Mesendoderm (in vitro differentiated cells): Measurements from ENCODE around the gene MYO1C.
A peak's percentile ranks its signal among the peaks of the same experiment; 100 is the strongest.

Experiments
- DNase-seq: peaks from one replicate; pipeline ENCODE4 v3.0.0; 2013
- H2AK5ac ChIP-seq: 2 replicates; pipeline ENCODE4 v1.6.1; 2013; ENCODE audit warnings: low read length, inconsistent platforms
- H2BK120ac ChIP-seq: 2 replicates; pipeline ENCODE4 v1.6.1; 2013; ENCODE audit warnings: low read depth, mild to moderate bottlenecking, low read length, moderate library complexity, mixed read lengths
- H2BK15ac ChIP-seq: replicated peaks from 2 replicates; pipeline ENCODE4 v1.6.1; 2013; ENCODE audit warnings: low read depth, mild to moderate bottlenecking, moderate library complexity
- H2BK5ac ChIP-seq: 2 replicates; pipeline ENCODE4 v1.6.1; 2013; ENCODE audit warnings: low read length, inconsistent platforms
- H3K18ac ChIP-seq: 2 replicates; pipeline ENCODE4 v1.6.1; 2013; ENCODE audit warnings: mild to moderate bottlenecking, low read length, mixed read lengths
- H3K23ac ChIP-seq: one replicate; pipeline ENCODE4 v1.6.1; 2013; ENCODE audit warnings: low read length
- H3K27ac ChIP-seq: 2 replicates; pipeline ENCODE4 v1.5.1; 2013; ENCODE audit warnings: low read depth, mild to moderate bottlenecking, inconsistent platforms, low read length, moderate library complexity
- H3K27me3 ChIP-seq: 2 replicates; pipeline ENCODE4 v1.6.1; 2013; ENCODE audit warnings: low read length, control low read depth, mild to moderate bottlenecking, inconsistent platforms; ENCODE audit not compliant: insufficient read depth, poor library complexity
- H3K36me3 ChIP-seq: 2 replicates; pipeline ENCODE4 v1.6.1; 2013; ENCODE audit warnings: low read length, inconsistent platforms; ENCODE audit not compliant: control insufficient read depth, insufficient read depth
- H3K4ac ChIP-seq: one replicate; pipeline ENCODE4 v1.6.1; 2013; ENCODE audit warnings: low read depth, mild to moderate bottlenecking, low read length, moderate library complexity
- H3K4me1 ChIP-seq: 2 replicates; pipeline ENCODE4 v1.6.1; 2013; ENCODE audit warnings: low read depth, low read length, inconsistent platforms; ENCODE audit not compliant: control insufficient read depth
- H3K4me2 ChIP-seq: 2 replicates; pipeline ENCODE4 v1.6.1; 2013; ENCODE audit warnings: low read length
- H3K4me3 ChIP-seq: 2 replicates; pipeline ENCODE4 v1.5.1; 2013; ENCODE audit warnings: mild to moderate bottlenecking, low read length
- H3K56ac ChIP-seq: one replicate; pipeline ENCODE4 v1.6.1; 2013; ENCODE audit warnings: low read length
- H3K79me1 ChIP-seq: 2 replicates; pipeline ENCODE4 v1.6.1; 2013; ENCODE audit warnings: low read length, inconsistent platforms
- H3K79me2 ChIP-seq: 2 replicates; pipeline ENCODE4 v1.6.1; 2013; ENCODE audit warnings: mild to moderate bottlenecking, low read length; ENCODE audit not compliant: control insufficient read depth, insufficient read depth
- H3K9ac ChIP-seq: 2 replicates; pipeline ENCODE4 v1.6.1; 2013; ENCODE audit warnings: low read length, inconsistent platforms
- H4K5ac ChIP-seq: one replicate; pipeline ENCODE4 v1.6.1; 2013; ENCODE audit warnings: low read length
- H4K8ac ChIP-seq: one replicate; pipeline ENCODE4 v1.6.1; 2013; ENCODE audit warnings: low read depth, mild to moderate bottlenecking, control low read depth, low read length, moderate library complexity
- WGBS: extraction: QIAGEN DNeasy Blood & Tissue Kit; methylation state at CpG from one replicate; pipeline ENCODE4 v1.1.7; 2013; ENCODE audit warnings: low lambda C conversion rate, missing lambda C conversion rate; ENCODE audit not compliant: insufficient coverage; ENCODE audit errors: extremely low coverage; 5-methylcytosine and 5-hydroxymethylcytosine counted together

Gene MYO1C

GRCh38 chr17:1493291-1493980 lies 950 bp upstream of the MYO1C start:
- Histone ChIP-seq H3K79me1 (peaks cover 3% of the 10 kb centered on the region), H4K8ac (no peak overlapping the region), H3K4me1 (peaks cover 2% of the 10 kb centered on the region), H3K4me3 (no peak overlapping the region), H2AK5ac (no peak overlapping the region), H3K79me2 (peaks cover 4% of the 10 kb centered on the region), H3K18ac (no peak overlapping the region), H2BK5ac (no peak overlapping the region), H3K27ac (no peak overlapping the region), H4K5ac (no peak overlapping the region), H3K56ac (no peak overlapping the region), H2BK15ac (no peak overlapping the region), H3K36me3 (peaks cover 2% of the 10 kb centered on the region), H2BK120ac (no peak overlapping the region), H3K4me2 (no peak overlapping the region), H3K4ac (no peak overlapping the region), H3K23ac (no peak overlapping the region), H3K9ac (no peak overlapping the region), H3K27me3 (no peaks in the 10 kb centered on the region)
- no CpG with 5 or more reads among the region's 23 CpGs for WGBS
- DNase-seq, result no peak

- H3K9ac ChIP-seq, result peak overlapping the region; percentile 98
- no peak overlapping the region for H4K5ac ChIP-seq
- peaks cover 3% of the 10 kb centered on the region for H3K79me1 ChIP-seq
- peak overlapping the region; percentile 77 for H3K18ac ChIP-seq
- H4K8ac ChIP-seq, result no peak overlapping the region
- peaks cover 2% of the 10 kb centered on the region for H3K4me1 ChIP-seq
- no CpG with 5 or more reads among the region's 94 CpGs for WGBS
- H2AK5ac ChIP-seq, result peak overlapping the region; percentile 55
- H3K27ac ChIP-seq, result peak overlapping the region; percentile 45
- H3K4me3 ChIP-seq, result peak overlapping the region; percentile 84
- no peak overlapping the region for H2BK5ac ChIP-seq
- H3K36me3 ChIP-seq, result peaks cover 2% of the 10 kb centered on the region
- H2BK15ac ChIP-seq, result no peak overlapping the region
- no peaks in the 10 kb centered on the region for H3K27me3 ChIP-seq
- H3K4me2 ChIP-seq, result peak overlapping the region; percentile 85
- peaks cover 4% of the 10 kb centered on the region for H3K79me2 ChIP-seq
- H3K56ac ChIP-seq, result peak overlapping the region; percentile 94
- DNase-seq, result no peak
- H2BK120ac ChIP-seq, result no peak overlapping the region
- peak overlapping the region; percentile 90 for H3K4ac ChIP-seq
- H3K23ac ChIP-seq, result no peak overlapping the region
These were observed 840 bp downstream of the MYO1C start for GRCh38 chr17:1491443-1492248.

GRCh38 chr17:1490643-1491442 lies 1.6 kb downstream of the MYO1C start:
- Histone ChIP-seq H3K4ac (peak overlapping the region; percentile 90), H3K9ac (peak overlapping the region; percentile 80), H2BK5ac (no peak overlapping the region), H3K23ac (peak overlapping the region; percentile 85), H3K27ac (peak overlapping the region; percentile 45), H3K4me1 (peaks cover 2% of the 10 kb centered on the region), H2BK15ac (no peak overlapping the region), H3K36me3 (peaks cover under 1% of the 10 kb centered on the region), H2AK5ac (peak overlapping the region; percentile 69), H3K27me3 (no peaks in the 10 kb centered on the region), H3K79me2 (peaks cover 4% of the 10 kb centered on the region), H2BK120ac (no peak overlapping the region), H4K5ac (no peak overlapping the region), H3K79me1 (peaks cover 3% of the 10 kb centered on the region), H3K18ac (peak overlapping the region; percentile 77), H3K4me2 (peak overlapping the region; percentile 99), H3K4me3 (peak overlapping the region; percentile 50), H4K8ac (no peak overlapping the region), H3K56ac (peak overlapping the region; percentile 80)
- peak; percentile 58 for DNase-seq
- no CpG with 5 or more reads among the region's 52 CpGs for WGBS

GRCh38 chr17:1488826-1489270 lies 3.6 kb downstream of the MYO1C start:
- Histone ChIP-seq H3K4me3 (no peak overlapping the region), H3K27ac (peak overlapping the region; percentile 3), H3K36me3 (no peaks in the 10 kb centered on the region), H4K5ac (no peak overlapping the region), H3K4ac (no peak overlapping the region), H2BK120ac (no peak overlapping the region), H3K4me1 (peaks cover 2% of the 10 kb centered on the region), H3K4me2 (no peak overlapping the region), H3K79me1 (peaks cover 3% of the 10 kb centered on the region), H3K79me2 (peaks cover 4% of the 10 kb centered on the region), H4K8ac (no peak overlapping the region), H2BK5ac (no peak overlapping the region), H3K56ac (peak overlapping the region; percentile 54), H3K9ac (peak overlapping the region; percentile 26), H2AK5ac (no peak overlapping the region), H3K27me3 (no peaks in the 10 kb centered on the region), H3K23ac (no peak overlapping the region), H3K18ac (no peak overlapping the region), H2BK15ac (no peak overlapping the region)
- no peak for DNase-seq
- WGBS, result no CpG with 5 or more reads among the region's 7 CpGs

- WGBS, result no CpG with 5 or more reads among the region's 72 CpGs
- H3K18ac ChIP-seq, result peak overlapping the region; percentile 42
- peaks cover 2% of the 10 kb centered on the region for H3K4me1 ChIP-seq
- H3K79me2 ChIP-seq, result peaks cover 4% of the 10 kb centered on the region
- no peaks in the 10 kb centered on the region for H3K27me3 ChIP-seq
- no peak overlapping the region for H3K4ac ChIP-seq
- no peaks in the 10 kb centered on the region for H3K36me3 ChIP-seq
- H3K56ac ChIP-seq, result peak overlapping the region; percentile 84
- no peak overlapping the region for H2BK15ac ChIP-seq
- H3K4me3 ChIP-seq, result peak overlapping the region; percentile 40
- no peak overlapping the region for H2AK5ac ChIP-seq
- peak overlapping the region; percentile 75 for H3K27ac ChIP-seq
- H3K9ac ChIP-seq, result peak overlapping the region; percentile 65
- H4K8ac ChIP-seq, result no peak overlapping the region
- peak overlapping the region; percentile 84 for H3K4me2 ChIP-seq
- no peak overlapping the region for H2BK120ac ChIP-seq
- H2BK5ac ChIP-seq, result no peak overlapping the region
- no peak overlapping the region for H4K5ac ChIP-seq
- H3K79me1 ChIP-seq, result peaks cover 3% of the 10 kb centered on the region
- peak; percentile 87 for DNase-seq
- H3K23ac ChIP-seq, result no peak overlapping the region
These were observed 4.3 kb downstream of the MYO1C start for GRCh38 chr17:1487939-1488825.
